ENCODE results near the gene CTNNA3. TPM values are rescaled to one million over a fixed set of nuclear protein-coding genes. Genes with fewer than 3 reads are reported as not detected.

The CTNNA3 gene
- total and polyA plus RNA-seq, 2 donors (not counting 3 experiments of a cell fraction or from before 2014, with no cell fraction given): not detected

DNA sequence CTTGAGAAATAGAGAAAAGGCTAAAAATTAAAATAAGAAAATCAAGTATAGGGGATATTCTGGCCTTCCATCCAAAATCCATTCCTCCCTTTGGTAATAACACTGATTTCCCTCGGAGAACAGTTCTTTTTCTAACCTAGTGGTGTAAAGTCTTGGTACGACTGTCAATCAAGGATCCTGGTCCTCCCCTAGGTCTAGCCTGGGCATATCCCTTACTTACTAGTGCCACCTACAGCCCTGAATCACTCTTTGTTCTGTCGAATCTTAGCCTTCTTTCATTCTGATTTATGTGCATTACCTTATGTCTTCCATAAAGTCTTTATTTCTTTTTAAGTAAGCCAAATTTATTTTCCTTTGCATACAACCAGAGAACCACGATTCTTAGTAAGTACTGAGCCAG, 1068.8 kb downstream of the CTNNA3 start:
- H3K4me2 ChIP-seq (ENCODE audit: insufficient read depth, low read length): no peak overlapping the region
- DNase-seq (ENCODE audit: low read depth, low spot score) (no peak), FAIRE-seq (no peak)
- no TSS peak for BruUV-seq (replicated peaks)
- no peaks in the 10 kb centered on the region for H4K20me1 ChIP-seq (replicated peaks; ENCODE audit: control insufficient read depth, extremely low read depth, insufficient read depth, low read length)
- no peak overlapping the region for H2AFZ ChIP-seq (ENCODE audit: low read depth, low read length)
- H3K9ac ChIP-seq (replicated peaks; ENCODE audit: extremely low read depth, insufficient read depth, low read length): no peak overlapping the region
- no peaks in the 10 kb centered on the region for H3K9me3 ChIP-seq (replicated peaks; ENCODE audit: control insufficient read depth, insufficient read depth, low read length)
- no peaks in the 10 kb centered on the region for H3K79me2 ChIP-seq (ENCODE audit: control insufficient read depth, insufficient read depth, low read length)
- no peaks in the 10 kb centered on the region for H3K36me3 ChIP-seq (ENCODE audit: control insufficient read depth in 2 of 2, extremely low read depth in 1 of 2, insufficient read depth in 2 of 2, low read length in 2 of 2)
- ChIA-PET POLR2A (no interaction called here), CTCF (no interaction called here)
- no peaks in the 10 kb centered on the region for H3K9me1 ChIP-seq (replicated peaks; ENCODE audit: control insufficient read depth, extremely low read depth, insufficient read depth, low read length)
- intact Hi-C loops (cut with micrococcal nuclease) (no loop called here), dilution Hi-C loops (cut with MboI; ENCODE audit: extremely low pct_ligation_motif_present, low sequenced_read_pairs) (no loop called here)
- H3K27ac ChIP-seq (ENCODE audit: insufficient read depth, low read depth, low read length): no peak overlapping the region
- no peak for TF ChIP-seq POLR2AphosphoS5 (IDR thresholded peaks at IDR 0.05; ENCODE audit: insufficient read depth, low read depth, low read length)
- TF ChIP-seq, protein P1, sequence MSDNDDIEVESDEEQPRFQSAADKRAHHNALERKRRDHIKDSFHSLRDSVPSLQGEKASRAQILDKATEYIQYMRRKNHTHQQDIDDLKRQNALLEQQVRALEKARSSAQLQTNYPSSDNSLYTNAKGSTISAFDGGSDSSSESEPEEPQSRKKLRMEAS (IDR thresholded peaks at IDR 0.05; ENCODE audit: insufficient read depth, insufficient read length): no peak
- TF ChIP-seq FOS (IDR thresholded peaks at IDR 0.05; ENCODE audit: borderline replicate concordance, insufficient read depth, low read length): no peak
- H3K4me1 ChIP-seq (ENCODE audit: control insufficient read depth, extremely low read depth, insufficient read depth, low read length): no peaks in the 10 kb centered on the region
- H3K27me3 ChIP-seq (ENCODE audit: control insufficient read depth in 2 of 2, insufficient read depth in 2 of 2, low read length in 2 of 2): no peaks in the 10 kb centered on the region
- no peak overlapping the region for H3K4me3 ChIP-seq (replicated peaks in 1 of 3; ENCODE audit: insufficient read depth in 1 of 3, low read depth in 1 of 3, low read length in 3 of 3)

DNA sequence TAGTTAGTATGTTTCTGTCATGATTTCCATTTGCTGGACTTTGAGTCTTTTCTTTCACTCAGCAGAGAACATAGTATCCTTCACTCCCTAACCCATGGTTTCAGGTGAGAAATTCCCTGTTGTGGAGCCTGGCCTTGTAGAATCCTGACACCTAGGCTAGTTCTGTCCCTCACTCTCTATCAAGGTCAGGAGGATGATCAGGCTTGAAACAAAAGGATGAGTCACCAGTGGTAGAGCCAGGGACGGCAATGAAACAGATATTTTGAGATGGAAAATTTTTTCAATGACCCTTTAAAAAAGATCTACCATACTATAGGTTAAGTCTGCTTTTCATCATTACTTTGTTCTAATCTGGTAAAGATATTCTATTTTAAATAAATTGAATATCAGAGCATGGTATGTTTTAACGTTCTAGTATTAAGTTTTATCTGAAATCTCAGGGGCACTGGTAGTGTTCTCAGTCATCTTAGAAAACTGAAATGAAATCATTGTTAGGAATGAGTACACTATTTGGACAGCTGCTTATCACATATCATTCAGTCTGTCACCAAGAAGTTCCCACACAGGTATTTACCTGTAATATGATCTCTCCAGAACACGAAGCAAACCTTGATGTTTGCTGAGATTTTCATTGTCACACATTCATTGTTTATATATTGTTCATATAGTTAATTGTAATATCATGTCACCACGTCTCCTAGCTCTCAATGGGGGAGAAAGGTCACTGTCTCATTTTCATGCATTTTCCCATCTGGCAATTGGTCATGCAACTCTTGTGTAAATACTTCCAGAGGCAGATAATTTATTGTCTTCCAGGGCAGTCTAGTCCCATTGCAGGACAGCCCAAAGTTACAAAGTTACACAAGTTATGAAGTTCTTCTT, 1070.0 kb downstream of the CTNNA3 start:
- no TSS peak for BruUV-seq (replicated peaks)
- Histone ChIP-seq H3K9me3 (replicated peaks; ENCODE audit: control insufficient read depth, insufficient read depth, low read length) (no peaks in the 10 kb centered on the region), H3K4me1 (ENCODE audit: control insufficient read depth, extremely low read depth, insufficient read depth, low read length) (no peaks in the 10 kb centered on the region), H3K4me3 (replicated peaks in 1 of 3; ENCODE audit: insufficient read depth in 1 of 3, low read depth in 1 of 3, low read length in 3 of 3) (no peak overlapping the region), H3K79me2 (ENCODE audit: control insufficient read depth, insufficient read depth, low read length) (no peaks in the 10 kb centered on the region), H2AFZ (ENCODE audit: low read depth, low read length) (no peak overlapping the region), H3K27me3 (ENCODE audit: control insufficient read depth in 2 of 2, insufficient read depth in 2 of 2, low read length in 2 of 2) (no peaks in the 10 kb centered on the region), H3K9ac (replicated peaks; ENCODE audit: extremely low read depth, insufficient read depth, low read length) (no peak overlapping the region), H3K9me1 (replicated peaks; ENCODE audit: control insufficient read depth, extremely low read depth, insufficient read depth, low read length) (no peaks in the 10 kb centered on the region), H3K4me2 (ENCODE audit: insufficient read depth, low read length) (no peak overlapping the region), H3K27ac (ENCODE audit: insufficient read depth, low read depth, low read length) (no peak overlapping the region), H3K36me3 (ENCODE audit: control insufficient read depth in 2 of 2, extremely low read depth in 1 of 2, insufficient read depth in 2 of 2, low read length in 2 of 2) (no peaks in the 10 kb centered on the region), H4K20me1 (replicated peaks; ENCODE audit: control insufficient read depth, extremely low read depth, insufficient read depth, low read length) (no peaks in the 10 kb centered on the region)
- CTCF ChIA-PET: no interaction called here
- intact Hi-C loops (cut with micrococcal nuclease): no loop called here
- dilution Hi-C loops (cut with MboI; ENCODE audit: extremely low pct_ligation_motif_present, low sequenced_read_pairs): no loop called here
- TF ChIP-seq JUN (IDR thresholded peaks at IDR 0.05; ENCODE audit: borderline replicate concordance, insufficient read depth, insufficient read length, low read depth) (no peak), FOS (IDR thresholded peaks at IDR 0.05; ENCODE audit: borderline replicate concordance, insufficient read depth, low read length) (no peak), POLR2A (IDR thresholded peaks at IDR 0.05; ENCODE audit: low read depth, low read length) (no peak), POLR2AphosphoS5 (IDR thresholded peaks at IDR 0.05; ENCODE audit: insufficient read depth, low read depth, low read length) (no peak), MYC (IDR thresholded peaks at IDR 0.05; ENCODE audit: low read depth, low read length) (no peak), EZH2 (IDR thresholded peaks at IDR 0.05; ENCODE audit: borderline replicate concordance, low read depth, low read length, severe bottlenecking) (no peak), GATA2 (IDR thresholded peaks at IDR 0.05; ENCODE audit: insufficient read depth, insufficient read length, low read depth, low read length) (no peak)
- TF ChIP-seq, protein P1 (IDR thresholded peaks at IDR 0.05; ENCODE audit: insufficient read depth, insufficient read length): no peak
- TF ChIP-seq, protein P2, sequence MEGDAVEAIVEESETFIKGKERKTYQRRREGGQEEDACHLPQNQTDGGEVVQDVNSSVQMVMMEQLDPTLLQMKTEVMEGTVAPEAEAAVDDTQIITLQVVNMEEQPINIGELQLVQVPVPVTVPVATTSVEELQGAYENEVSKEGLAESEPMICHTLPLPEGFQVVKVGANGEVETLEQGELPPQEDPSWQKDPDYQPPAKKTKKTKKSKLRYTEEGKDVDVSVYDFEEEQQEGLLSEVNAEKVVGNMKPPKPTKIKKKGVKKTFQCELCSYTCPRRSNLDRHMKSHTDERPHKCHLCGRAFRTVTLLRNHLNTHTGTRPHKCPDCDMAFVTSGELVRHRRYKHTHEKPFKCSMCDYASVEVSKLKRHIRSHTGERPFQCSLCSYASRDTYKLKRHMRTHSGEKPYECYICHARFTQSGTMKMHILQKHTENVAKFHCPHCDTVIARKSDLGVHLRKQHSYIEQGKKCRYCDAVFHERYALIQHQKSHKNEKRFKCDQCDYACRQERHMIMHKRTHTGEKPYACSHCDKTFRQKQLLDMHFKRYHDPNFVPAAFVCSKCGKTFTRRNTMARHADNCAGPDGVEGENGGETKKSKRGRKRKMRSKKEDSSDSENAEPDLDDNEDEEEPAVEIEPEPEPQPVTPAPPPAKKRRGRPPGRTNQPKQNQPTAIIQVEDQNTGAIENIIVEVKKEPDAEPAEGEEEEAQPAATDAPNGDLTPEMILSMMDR (IDR thresholded peaks at IDR 0.05; ENCODE audit: extremely low read depth in 1 of 2, insufficient read depth in 1 of 2, low read depth in 1 of 2, low read length in 2 of 2): no peak
- FAIRE-seq: no peak
- POLR2A ChIA-PET: no interaction called here
- no peak for DNase-seq (ENCODE audit: low read depth, low spot score)
